Panc1 (cell line): ENCODE results near the gene SDC3. TPM values are rescaled to one million over a fixed set of nuclear protein-coding genes. Genes with fewer than 3 reads are reported as not detected.

Source experiments
- ATAC-seq: fragments of 200-7000 bp; cut with Tn5 transposase; 2 replicates; pipeline ENCODE4 v1.9.1; 2020; ENCODE audit warnings: mild to moderate bottlenecking, moderate library complexity
- BruUV-seq: library from RNA; stranded (reverse); fragments of 400-500 nt; replicated peaks from 2 replicates; lab custom pipeline; 2021; lab: Mats Ljungman, UMichigan
- CTCF ChIA-PET: fragments of 300-600 bp; sonication (Branson Sonifier 250); formaldehyde crosslinking; loops from one replicate; lab custom pipeline; 2022; ENCODE audit warnings: antibody characterized with exemption; lab: Charles Lee
- POLR2A ChIA-PET: fragments of 300-600 bp; sonication (Branson Sonifier 250); formaldehyde crosslinking; loops from one replicate; lab custom pipeline; 2022; ENCODE audit warnings: antibody characterized with exemption; lab: Charles Lee
- DNase-seq: peaks from one replicate; pipeline ENCODE4 v3.0.0-alpha.2; 2010; ENCODE audit warnings: low read depth, low spot score
- H3K27ac ChIP-seq: 2 replicates; pipeline ENCODE4 v1.5.1; 2011; ENCODE audit warnings: mild to moderate bottlenecking, low read length, inconsistent platforms
- H3K27me3 ChIP-seq: fragments of 200-500 bp; sonication (Bioruptor generic); 2 replicates; pipeline ENCODE4 v1.6.0; 2014; ENCODE audit warnings: low read length, inconsistent platforms; ENCODE audit not compliant: control insufficient read depth, insufficient read depth
- H3K36me3 ChIP-seq: fragments of 200-500 bp; sonication (Bioruptor generic); 2 replicates; pipeline ENCODE4 v1.5.1; 2014; ENCODE audit warnings: inconsistent platforms, mild to moderate bottlenecking, low read length, moderate library complexity; ENCODE audit not compliant: control insufficient read depth, insufficient read depth
- H3K4me1 ChIP-seq: 2 replicates; pipeline ENCODE4 v1.5.1; 2011; ENCODE audit warnings: inconsistent platforms, mild to moderate bottlenecking, low read length, moderate library complexity; ENCODE audit not compliant: control insufficient read depth, insufficient read depth
- H3K4me3 ChIP-seq, 2 experiments: 2 replicates each; pipeline ENCODE4 v1.5.1; 2011 to 2012; ENCODE audit warnings: low read depth in 2 of 2, low read length in 2 of 2, mild to moderate bottlenecking in 2 of 2, inconsistent platforms in 1 of 2, moderate library complexity in 1 of 2
- H3K9me3 ChIP-seq: fragments of 200-500 bp; sonication (Bioruptor generic); 2 replicates; pipeline ENCODE4 v1.5.1; 2014; ENCODE audit warnings: low read depth, mild to moderate bottlenecking, inconsistent platforms, low read length, moderate library complexity; ENCODE audit not compliant: control insufficient read depth, insufficient read depth
- CTCF ChIP-seq: fragments of 450-650 bp; IDR thresholded peaks from 2 replicates; pipeline ENCODE4 v1.5.1; 2017; ENCODE audit warnings: mild to moderate bottlenecking
- POLR2AphosphoS5 ChIP-seq: IDR thresholded peaks from 2 replicates; pipeline ENCODE4 v1.6.1; 2012; ENCODE audit warnings: mild to moderate bottlenecking, low read depth, low read length, moderate library complexity
- REST ChIP-seq, 2 experiments: IDR thresholded peaks; 2 replicates each; pipeline ENCODE4 v1.6.1; 2011 to 2012; ENCODE audit warnings: low read depth in 2 of 2, control low read depth in 1 of 2, low read length in 1 of 2, mild to moderate bottlenecking in 1 of 2, moderate library complexity in 1 of 2; ENCODE audit not compliant: insufficient read depth in 1 of 2
- SIN3A ChIP-seq: IDR thresholded peaks from 2 replicates; pipeline ENCODE4 v1.6.1; 2012; ENCODE audit warnings: low read depth, mild to moderate bottlenecking, low read length, moderate library complexity, borderline replicate concordance; ENCODE audit not compliant: insufficient read depth
- TCF7L2 ChIP-seq: IDR thresholded peaks from 2 replicates; pipeline ENCODE4 v1.6.1; 2011; ENCODE audit warnings: mild to moderate bottlenecking, low read depth, low read length, inconsistent platforms
- in situ Hi-C: cut with HindIII; loops from 2 replicates; pipeline ENCODE4 v1.10.0; 2016; ENCODE audit warnings: low sequenced_read_pairs, low pct_unique_long_range_greater_than_20kb
- intact Hi-C: fragments of 100-400 bp; cut with micrococcal nuclease; formaldehyde crosslinking; loops from one replicate; pipeline ENCODE4 v1.10.0; 2022; ENCODE audit not compliant: unreplicated experiment
- total RNA-seq: library from RNA; stranded (reverse); gene quantifications from one replicate; pipeline ENCODE4 v1.2.1, GENCODE V29; 2021; ENCODE audit not compliant: unreplicated experiment

Gene SDC3
- total RNA-seq, 1 experiment from 2014 or later, result 36.1 TPM

GRCh38 chr1:30890502-30891226 is 17.9 kb downstream of the SDC3 start:
- TF ChIP-seq SIN3A (no peak), TCF7L2 (no peak), REST (IDR thresholded peaks at IDR 0.05; ENCODE audit: insufficient read depth in 1 of 2, low read depth in 2 of 2, low read length in 1 of 2) (no peak), CTCF (no peak), POLR2AphosphoS5 (no peak)
- in situ Hi-C loops, result no loop called here
- ChIA-PET POLR2A (no interaction called here), CTCF (no interaction called here)
- Histone ChIP-seq H3K4me3 (no peak overlapping the region), H3K36me3 (no peaks in the 10 kb centered on the region), H3K4me1 (peaks cover 6% of the 10 kb centered on the region), H3K27ac (no peak overlapping the region), H3K9me3 (no peaks in the 10 kb centered on the region), H3K27me3 (no peaks in the 10 kb centered on the region)
- ATAC-seq (no peak), DNase-seq (no peak)
- intact Hi-C loops, result no loop called here
- BruUV-seq, result no TSS peak

GRCh38 chr1:30889511-30889910 is 19.0 kb downstream of the SDC3 start:
- in situ Hi-C loops (no loop called here), intact Hi-C loops (no loop called here)
- ChIA-PET CTCF (no interaction called here), POLR2A (no interaction called here)
- no peaks in the 10 kb centered on the region for H3K36me3 ChIP-seq
- DNase-seq, result no peak
- ATAC-seq, result no peak
- BruUV-seq, result no TSS peak
- no peaks in the 10 kb centered on the region for H3K9me3 ChIP-seq
- no peak overlapping the region for H3K27ac ChIP-seq
- TF ChIP-seq CTCF, result no peak
- TF ChIP-seq REST (IDR thresholded peaks at IDR 0.05; ENCODE audit: insufficient read depth in 1 of 2, low read depth in 2 of 2, low read length in 1 of 2), result no peak
- TF ChIP-seq TCF7L2, result no peak
- TF ChIP-seq SIN3A, result no peak
- no peak for TF ChIP-seq POLR2AphosphoS5
- no peaks in the 10 kb centered on the region for H3K27me3 ChIP-seq
- peaks cover 6% of the 10 kb centered on the region for H3K4me1 ChIP-seq
- no peak overlapping the region for H3K4me3 ChIP-seq
